ENCODE data around the gene ELAVL2. TPM values are rescaled to one million over a fixed set of nuclear protein-coding genes. Genes with fewer than 3 reads are reported as not detected.

ELAVL2 gene
- total RNA-seq, 1 donor from 2014 or later: not detected

- intact Hi-C loops (cut with DNase I): no loop called here
- H3K4me3 ChIP-seq: no peak overlapping the region
- no peak overlapping the region for H3K27ac ChIP-seq
- ATAC-seq: no peak
- no peak for DNase-seq
- H3K9me3 ChIP-seq: no peaks in the 10 kb centered on the region
- TF ChIP-seq CTCF (IDR thresholded peaks at IDR 0.05): no peak
- no peaks in the 10 kb centered on the region for H3K27me3 ChIP-seq
- no peaks in the 10 kb centered on the region for H3K36me3 ChIP-seq
- no peaks in the 10 kb centered on the region for H3K4me1 ChIP-seq
Observed at GRCh38 chr9:23643656-23644258, 182.3 kb downstream of the ELAVL2 start.

All from upper lobe of right lung (tissue), 1 donor.